Activated CD8-positive, alpha-beta memory T cell treated with anti-CD3 and anti-CD28 coated beads for 36 hours (primary cell): ENCODE data around the gene C10orf143. TPM values are rescaled to one million over a fixed set of nuclear protein-coding genes. Genes with fewer than 3 reads are reported as not detected.

ENCODE experiments used
- CTCF ChIA-PET: fragments of 350-600 bp; sonication (Branson Sonifier 250); formaldehyde crosslinking; loops from one replicate; lab custom pipeline; 2021; ENCODE audit warnings: antibody characterized with exemption; lab: Charles Lee
- POLR2A ChIA-PET: fragments of 350-600 bp; sonication (Branson Sonifier 250); formaldehyde crosslinking; loops from one replicate; lab custom pipeline; 2021; ENCODE audit warnings: antibody characterized with exemption; lab: Charles Lee
- total RNA-seq, 2 experiments: library from RNA; stranded (reverse); gene quantifications; one replicate each; pipeline ENCODE4 v1.2.3, GENCODE V29; 2021

The C10orf143 gene
- total RNA-seq: 1 to 10 TPM; 4.0 to 5.0 TPM

GRCh38 chr10:130110246-130111112 is at the start of gene C10orf143:
C10orf143 (minus strand) TSS chr10:130110830; CDS start chr10:130110772, 58 bp downstream.
- POLR2A ChIA-PET: interaction anchor here (0.6 to 3.3 kb wide), 6 partner anchors 16 to 643 kb away, joined by 3 to 92 read pairs (median 5); partner anchors contain the start of genes GLRX3 and MGMT
- CTCF ChIA-PET: interaction anchor here (0.9 to 3.2 kb wide), 11 partner anchors 14 to 221 kb away, joined by 3 to 29 read pairs (median 4); partner anchors contain the start of gene GLRX3

- CTCF ChIA-PET: no interaction called here
These were observed 48.7 kb upstream of the C10orf143 start for GRCh38 chr10:130159192-130159794.

GRCh38 chr10:130146042-130146441 is 35.4 kb upstream of the C10orf143 start:
- POLR2A ChIA-PET: no interaction called here
- CTCF ChIA-PET: no interaction called here

More at GRCh38 chr10:130159192-130159794, 48.7 kb upstream of the C10orf143 start:
- POLR2A ChIA-PET: interaction anchor here (1.4 kb wide), 1 partner anchor 49 kb away, joined by 3 read pairs; the partner anchor contains the start of gene C10orf143

- CTCF ChIA-PET: interaction anchor here (1.7 kb wide), 1 partner anchor 31 kb away, joined by 6 read pairs; the partner anchor contains the start of gene C10orf143
- POLR2A ChIA-PET: interaction anchor here (0.5 to 1.6 kb wide), 2 partner anchors 31 to 38 kb away, joined by 3 to 5 read pairs; partner anchors contain the start of gene C10orf143
These were observed 31.2 kb upstream of the C10orf143 start for GRCh38 chr10:130141878-130142277.

- ChIA-PET POLR2A (interaction anchor here (1.6 kb wide), 1 partner anchor 30 kb away, joined by 5 read pairs; the partner anchor contains the start of gene C10orf143), CTCF (interaction anchor here (1.7 kb wide), 1 partner anchor 31 kb away, joined by 6 read pairs; the partner anchor contains the start of gene C10orf143)
These were observed 30.8 kb upstream of the C10orf143 start for GRCh38 chr10:130141460-130141859.

GRCh38 chr10:130141038-130141437 is 30.4 kb upstream of the C10orf143 start:
- ChIA-PET CTCF (interaction anchor here (1.7 kb wide), 1 partner anchor 30 kb away, joined by 6 read pairs; the partner anchor contains the start of gene C10orf143), POLR2A (no interaction called here)

GRCh38 chr10:130140425-130140824 is 29.8 kb upstream of the C10orf143 start:
- CTCF ChIA-PET: no interaction called here
- POLR2A ChIA-PET: interaction anchor here (4.7 kb wide), 1 partner anchor 30 kb away, joined by 92 read pairs; the partner anchor contains the start of gene C10orf143

- ChIA-PET CTCF (interaction anchor here (0.7 to 4.5 kb wide), 2 partner anchors 28 to 249 kb away, joined by 5 to 29 read pairs; partner anchors contain the start of gene C10orf143), POLR2A (interaction anchor here (4.7 kb wide), 1 partner anchor 28 kb away, joined by 92 read pairs; the partner anchor contains the start of gene C10orf143)
These were observed 27.8 kb upstream of the C10orf143 start for GRCh38 chr10:130138479-130138866.

GRCh38 chr10:130137659-130138478 is 27.2 kb upstream of the C10orf143 start:
- POLR2A ChIA-PET: interaction anchor here (4.7 kb wide), 1 partner anchor 27 kb away, joined by 92 read pairs; the partner anchor contains the start of gene C10orf143
- CTCF ChIA-PET: interaction anchor here (0.7 to 4.5 kb wide), 2 partner anchors 27 to 249 kb away, joined by 5 to 29 read pairs; partner anchors contain the start of gene C10orf143

GRCh38 chr10:130137090-130137448 is 26.4 kb upstream of the C10orf143 start:
- POLR2A ChIA-PET: interaction anchor here (0.7 to 4.7 kb wide), 2 partner anchors 26 to 30 kb away, joined by 3 to 92 read pairs; partner anchors contain the start of gene C10orf143
- CTCF ChIA-PET: interaction anchor here (4.5 kb wide), 1 partner anchor 26 kb away, joined by 29 read pairs; the partner anchor contains the start of gene C10orf143

- ChIA-PET CTCF (interaction anchor here (1.1 to 4.5 kb wide), 3 partner anchors 26 to 165 kb away, joined by 3 to 29 read pairs (median 4); partner anchors contain the start of gene C10orf143), POLR2A (interaction anchor here (0.7 to 4.7 kb wide), 3 partner anchors 26 to 670 kb away, joined by 3 to 92 read pairs (median 3); partner anchors contain the start of genes C10orf143 and MGMT)
These were observed 25.8 kb upstream of the C10orf143 start, which contains the start of gene GLRX3 for GRCh38 chr10:130136226-130137089. GLRX3 (plus strand) TSS chr10:130136391; CDS start chr10:130136421, 30 bp downstream.

GRCh38 chr10:130135676-130136225 is 25.1 kb upstream of the C10orf143 start:
- CTCF ChIA-PET: interaction anchor here (1.1 to 4.5 kb wide), 3 partner anchors 25 to 164 kb away, joined by 3 to 29 read pairs (median 4); partner anchors contain the start of gene C10orf143
- POLR2A ChIA-PET: interaction anchor here (1.0 to 4.7 kb wide), 2 partner anchors 25 to 669 kb away, joined by 3 to 92 read pairs; partner anchors contain the start of genes C10orf143 and MGMT

GRCh38 chr10:130128922-130129321 is 18.3 kb upstream of the C10orf143 start:
- POLR2A ChIA-PET: no interaction called here
- CTCF ChIA-PET: no interaction called here

- POLR2A ChIA-PET: interaction anchor here (1.3 kb wide), 1 partner anchor 17 kb away, joined by 5 read pairs; the partner anchor contains the start of gene C10orf143
- CTCF ChIA-PET: interaction anchor here (1.1 to 3.6 kb wide), 3 partner anchors 17 to 251 kb away, joined by 3 to 19 read pairs (median 8); partner anchors contain the start of gene C10orf143
These were observed 17.6 kb upstream of the C10orf143 start for GRCh38 chr10:130128062-130128781.
